Measurements from ENCODE around the gene ALPK3.

Gene ALPK3

GRCh38 chr15:84816694-84817465, at the start of gene ALPK3:
TSS of gene ALPK3 (plus strand) at chr15:84817356. CDS start at chr15:84817453, 97 bp downstream.
- DNase-seq, result no peak

- DNase-seq, result no peak
Observed at GRCh38 chr15:84772031-84772430, 45.1 kb upstream of the ALPK3 start.

GRCh38 chr15:84772467-84772866, 44.7 kb upstream of the ALPK3 start:
- no peak for DNase-seq

- no peak for DNase-seq
Observed at GRCh38 chr15:84773716-84774115, 43.4 kb upstream of the ALPK3 start.

- no peak for DNase-seq
Observed at GRCh38 chr15:84775867-84776449, 41.2 kb upstream of the ALPK3 start.

GRCh38 chr15:84778194-84778593, 39.0 kb upstream of the ALPK3 start:
- DNase-seq, result no peak

GRCh38 chr15:84780492-84780891, 36.7 kb upstream of the ALPK3 start:
- DNase-seq, result no peak

- no peak for DNase-seq
Observed at GRCh38 chr15:84781495-84781894, 35.7 kb upstream of the ALPK3 start.

GRCh38 chr15:84782346-84782745, 34.8 kb upstream of the ALPK3 start:
- no peak for DNase-seq

GRCh38 chr15:84783493-84784251, 33.5 kb upstream of the ALPK3 start:
- no peak for DNase-seq

- DNase-seq, result no peak
Observed at GRCh38 chr15:84784262-84784661, 32.9 kb upstream of the ALPK3 start.

- no peak for DNase-seq
Observed at GRCh38 chr15:84785053-84785452, 32.1 kb upstream of the ALPK3 start.

- DNase-seq, result no peak
Observed at GRCh38 chr15:84788500-84788899, 28.7 kb upstream of the ALPK3 start.

- DNase-seq, result no peak
Observed at GRCh38 chr15:84789762-84790161, 27.4 kb upstream of the ALPK3 start.

- no peak for DNase-seq
Observed at GRCh38 chr15:84790676-84791075, 26.5 kb upstream of the ALPK3 start.

GRCh38 chr15:84791763-84792162, 25.4 kb upstream of the ALPK3 start:
- no peak for DNase-seq

- DNase-seq, result no peak
Observed at GRCh38 chr15:84793431-84794161, 23.6 kb upstream of the ALPK3 start.

- no peak for DNase-seq
Observed at GRCh38 chr15:84794162-84794547, 23.0 kb upstream of the ALPK3 start.

GRCh38 chr15:84795186-84795585, 22.0 kb upstream of the ALPK3 start:
- no peak for DNase-seq

- DNase-seq, result no peak
Observed at GRCh38 chr15:84797212-84797611, 19.9 kb upstream of the ALPK3 start.

- DNase-seq, result no peak
Observed at GRCh38 chr15:84797801-84798200, 19.4 kb upstream of the ALPK3 start.

GRCh38 chr15:84798436-84798946, 18.7 kb upstream of the ALPK3 start:
- no peak for DNase-seq
